GM18498 (cell line): ENCODE data around the gene FKBP4.
"Not testable (repeated sequence)": the region's sequence is repeated elsewhere in the genome, so short reads cannot be mapped to it uniquely, and the experiment has no call there.

Experiments used
- ATAC-seq: cut with Tn5 transposase; IDR thresholded peaks from one replicate; pipeline ENCODE4 v1.9.1; 2021; ENCODE audit warnings: mild to moderate bottlenecking, moderate library complexity; ENCODE audit not compliant: unreplicated experiment

FKBP4 gene

GRCh38 chr12:2794736-2795289 lies at the start of gene FKBP4:
Gene FKBP4 (plus strand): TSS chr12:2794970. CDS start chr12:2795140, 170 bp downstream.
- ATAC-seq = peak; percentile 87

DNA sequence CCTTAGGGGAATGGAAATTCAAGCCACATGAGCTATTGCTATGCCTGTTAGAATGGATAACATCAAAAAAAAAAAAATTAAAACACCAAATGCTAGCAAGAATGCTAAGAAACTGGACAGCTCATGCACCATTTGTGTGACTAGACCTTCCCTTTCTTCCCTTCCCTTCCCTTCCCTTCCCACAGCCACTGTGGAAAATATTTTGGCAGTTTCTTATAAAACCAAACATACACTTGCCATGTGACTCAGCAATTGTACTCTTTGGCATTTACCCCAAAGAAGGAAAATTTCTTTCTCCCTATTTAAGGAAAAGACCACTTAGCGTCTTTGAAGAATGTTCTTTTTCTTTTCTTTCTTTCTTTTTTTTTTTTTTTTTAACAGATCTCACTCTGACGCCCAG lies 49.1 kb upstream of the FKBP4 start:
- ATAC-seq = no peak

GRCh38 chr12:2749580-2749979 lies 45.2 kb upstream of the FKBP4 start:
- no peak for ATAC-seq

- ATAC-seq = no peak
Observed at GRCh38 chr12:2750185-2750584, 44.6 kb upstream of the FKBP4 start.

- no peak for ATAC-seq
Observed at GRCh38 chr12:2751230-2751629, 43.5 kb upstream of the FKBP4 start.

GRCh38 chr12:2751686-2752085 lies 43.1 kb upstream of the FKBP4 start:
- ATAC-seq = no peak

DNA sequence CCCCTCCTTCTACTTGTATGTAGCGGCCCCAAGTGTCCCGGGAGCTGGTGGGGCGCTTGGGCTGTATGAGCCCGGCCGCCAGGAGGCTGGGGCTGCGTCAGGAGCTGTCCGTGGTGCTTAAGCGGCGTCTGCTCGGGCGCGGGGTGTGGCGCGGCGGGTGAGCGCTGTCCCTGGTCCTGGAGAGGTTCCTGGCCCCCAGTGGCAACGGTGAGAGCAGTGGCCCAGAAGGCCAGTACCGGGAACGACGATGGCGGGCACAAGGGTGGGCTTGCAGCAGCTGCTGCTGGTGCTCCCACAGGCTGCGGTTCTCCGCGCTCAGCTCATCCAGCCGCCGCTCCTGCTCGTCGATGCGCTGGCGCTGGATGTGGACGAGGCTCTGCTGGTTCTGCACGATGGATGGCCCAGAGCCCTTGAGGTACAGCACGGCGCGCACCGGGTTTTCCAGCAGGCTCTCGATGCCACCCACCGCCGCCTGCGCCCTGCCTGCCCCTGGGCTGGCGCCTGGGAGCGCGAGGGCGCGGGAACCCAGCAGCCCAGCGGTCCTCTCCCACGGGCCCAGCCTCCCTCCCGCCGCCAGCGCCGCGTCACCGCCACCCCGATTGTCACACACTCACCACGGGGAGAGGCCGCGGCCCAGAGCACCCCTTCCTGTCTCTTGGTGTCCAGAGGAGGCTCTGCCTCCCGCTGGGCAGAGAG lies 41.9 kb upstream of the FKBP4 start:
- peak; percentile 60 for ATAC-seq

DNA sequence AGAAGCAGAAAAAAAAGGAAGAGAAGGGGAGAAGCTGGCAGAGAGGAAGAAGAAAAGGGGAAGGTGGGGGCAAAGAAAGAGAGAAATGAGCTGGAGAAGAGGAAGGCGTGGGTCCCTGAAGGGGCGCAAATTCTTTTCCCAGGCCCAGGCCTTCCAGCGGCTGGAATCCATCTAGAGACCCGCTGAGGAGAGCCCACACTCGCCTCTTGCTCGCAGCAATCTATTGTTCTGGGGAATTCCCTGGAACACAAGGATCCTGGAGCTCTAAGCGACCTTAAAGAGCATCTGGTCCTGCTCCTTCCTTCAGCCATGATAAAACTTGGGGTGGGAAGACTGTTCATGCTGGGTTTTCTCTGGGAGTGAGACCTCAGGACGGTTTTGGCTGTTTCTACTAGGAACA lies 41.2 kb upstream of the FKBP4 start:
- ATAC-seq = no peak

DNA sequence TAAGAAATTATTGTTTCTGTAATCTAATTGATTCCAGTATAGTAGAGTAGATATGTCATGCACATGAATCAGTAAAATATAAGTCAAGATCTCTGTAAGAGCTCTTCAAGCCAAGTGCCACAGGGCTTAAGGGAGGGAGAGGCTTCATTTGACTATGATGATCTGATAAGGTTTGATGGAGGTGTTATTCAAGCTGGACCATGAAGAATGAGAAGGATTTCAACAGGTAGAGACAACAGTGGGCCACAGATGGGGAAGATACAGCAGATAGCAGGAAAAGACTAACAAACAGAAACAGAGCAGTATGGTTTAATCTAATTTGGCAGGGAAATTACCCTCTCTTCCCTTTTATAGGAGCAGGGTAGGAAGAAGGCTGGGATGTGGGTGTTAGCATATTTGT lies 40.6 kb upstream of the FKBP4 start:
- no peak for ATAC-seq

DNA sequence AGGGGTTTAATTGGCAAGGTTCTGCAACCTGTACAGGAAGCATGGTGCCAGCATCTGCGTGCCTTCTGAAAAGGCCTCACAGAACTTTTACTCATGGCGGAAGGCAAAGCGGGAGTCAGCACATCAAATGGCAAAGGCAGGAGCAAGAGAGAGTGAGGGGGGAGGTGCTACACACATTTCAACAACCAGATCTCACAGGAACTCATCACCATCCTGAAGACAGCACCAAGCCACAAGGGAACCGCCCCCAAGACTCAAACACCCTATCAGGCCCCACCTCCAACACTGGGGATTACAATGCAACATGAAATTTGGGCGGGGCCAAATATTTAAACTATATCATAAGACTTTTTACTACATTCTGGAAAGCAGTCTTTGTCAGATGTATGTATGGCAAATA lies 38.0 kb upstream of the FKBP4 start:
- ATAC-seq = no peak

DNA sequence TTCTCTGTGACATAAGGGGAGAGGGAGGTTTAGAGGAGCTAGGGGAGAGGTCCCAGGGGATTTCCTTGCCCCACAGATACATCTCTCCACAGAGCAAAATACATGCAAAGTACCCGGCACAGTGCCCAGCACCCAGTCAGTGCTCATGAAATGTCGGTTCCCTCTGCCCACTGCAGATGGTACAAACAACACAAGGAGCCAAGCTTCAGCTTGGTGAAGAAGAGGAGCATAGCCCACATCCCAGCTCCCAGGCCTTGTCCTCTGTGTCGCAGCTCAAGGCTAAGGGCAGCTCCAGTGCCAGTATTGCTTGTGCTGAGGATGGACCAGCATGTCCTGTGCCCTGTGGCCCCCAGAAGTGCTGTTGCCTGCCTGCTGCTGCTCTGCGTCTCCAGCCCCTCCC lies 35.0 kb upstream of the FKBP4 start:
- no peak for ATAC-seq

DNA sequence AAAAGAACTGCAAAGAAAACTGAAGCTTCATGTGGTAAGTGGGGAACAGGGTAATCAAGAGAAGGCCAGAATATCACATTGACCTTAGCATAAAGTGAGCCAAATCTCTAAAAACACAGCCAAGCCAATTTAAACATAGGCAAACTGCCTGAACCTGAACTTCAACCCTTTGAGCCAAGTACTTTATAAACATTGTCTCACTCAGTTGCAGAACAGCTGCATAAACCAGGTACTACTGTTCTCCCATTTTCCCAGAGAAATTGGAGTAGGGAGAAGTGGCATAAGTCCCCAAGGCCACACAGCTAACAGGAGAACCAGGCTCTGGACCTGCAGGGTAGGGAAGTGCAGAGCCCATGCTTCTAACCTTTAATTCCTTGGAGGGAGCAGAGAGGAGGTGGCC lies 30.4 kb upstream of the FKBP4 start:
- no peak for ATAC-seq

DNA sequence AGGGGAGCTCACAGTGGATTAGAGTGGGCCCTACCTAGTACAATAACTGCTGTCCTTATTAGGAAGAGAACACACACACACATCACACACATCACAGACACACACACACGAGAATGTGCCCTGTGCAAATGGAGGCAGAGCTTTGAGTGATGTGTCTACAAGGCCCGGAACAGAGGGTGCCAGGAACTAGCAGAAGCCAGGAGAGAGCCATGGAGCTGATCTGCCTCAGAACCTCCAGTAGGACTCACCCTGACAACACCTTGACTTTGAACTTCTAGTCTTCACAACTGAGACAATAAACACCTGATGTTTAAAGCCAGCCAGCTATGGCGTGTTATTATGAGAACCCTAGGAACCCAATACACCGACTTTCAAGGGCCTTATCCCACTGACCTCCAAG lies 29.7 kb upstream of the FKBP4 start:
- no peak for ATAC-seq

DNA sequence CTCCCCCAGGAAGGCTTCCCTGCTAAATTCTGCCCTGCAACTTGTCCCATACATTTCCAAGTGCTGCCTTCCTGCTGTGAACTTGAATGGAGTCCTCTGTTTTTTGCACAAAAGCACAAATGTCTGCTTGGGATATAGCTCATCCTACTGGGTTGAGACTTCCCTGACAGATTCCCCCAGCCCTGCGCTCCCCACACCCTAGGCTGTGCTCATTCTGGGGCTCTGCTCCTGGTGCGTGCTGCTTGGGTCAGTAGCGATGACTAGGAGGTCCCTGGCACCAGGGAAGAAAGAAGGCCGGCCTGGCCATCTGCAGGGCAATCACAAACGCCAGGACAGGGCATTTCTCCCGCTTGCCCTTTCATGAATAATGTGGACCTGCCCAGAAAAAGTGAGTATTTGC lies 29.2 kb upstream of the FKBP4 start:
- ATAC-seq = no peak

DNA sequence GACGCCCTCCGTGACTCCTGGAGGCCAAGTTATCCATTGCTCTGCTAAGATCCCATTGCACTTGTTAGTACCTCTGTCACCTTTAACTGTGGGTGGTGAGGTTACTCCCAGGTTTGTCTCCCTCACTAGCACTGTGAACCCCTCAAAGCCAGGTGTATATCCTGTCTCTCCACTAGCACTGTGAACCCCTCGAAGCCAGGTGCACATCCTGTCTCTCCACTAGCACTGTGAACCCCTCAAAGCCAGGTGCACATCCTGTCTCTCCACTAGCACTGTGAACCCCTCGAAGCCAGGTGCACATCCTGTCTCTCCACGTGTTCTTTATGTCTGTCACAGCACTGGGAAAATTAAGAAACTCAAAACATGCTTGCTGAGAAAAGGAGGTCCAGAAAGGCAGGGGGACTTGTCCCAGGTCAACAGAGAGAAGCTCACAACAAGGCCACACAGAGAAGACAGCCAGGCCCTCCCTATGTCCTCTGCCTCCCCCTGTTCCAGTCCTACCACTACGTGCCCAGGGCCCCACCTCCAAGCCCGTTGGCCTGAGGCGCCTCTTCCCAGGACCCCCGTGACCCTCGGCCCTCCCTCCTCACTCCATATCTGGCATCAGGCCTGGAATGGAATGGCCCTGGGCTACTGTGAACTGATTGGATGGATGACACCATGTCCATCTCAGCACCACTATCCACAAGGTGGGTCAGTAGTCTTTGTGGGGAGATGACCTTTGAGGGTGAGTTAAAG lies 26.4 kb upstream of the FKBP4 start:
- ATAC-seq = no peak

GRCh38 chr12:2769866-2770533 lies 24.8 kb upstream of the FKBP4 start:
- ATAC-seq = no peak

- not testable (repeated sequence) for ATAC-seq
Observed at GRCh38 chr12:2770544-2770943, 24.2 kb upstream of the FKBP4 start.

DNA sequence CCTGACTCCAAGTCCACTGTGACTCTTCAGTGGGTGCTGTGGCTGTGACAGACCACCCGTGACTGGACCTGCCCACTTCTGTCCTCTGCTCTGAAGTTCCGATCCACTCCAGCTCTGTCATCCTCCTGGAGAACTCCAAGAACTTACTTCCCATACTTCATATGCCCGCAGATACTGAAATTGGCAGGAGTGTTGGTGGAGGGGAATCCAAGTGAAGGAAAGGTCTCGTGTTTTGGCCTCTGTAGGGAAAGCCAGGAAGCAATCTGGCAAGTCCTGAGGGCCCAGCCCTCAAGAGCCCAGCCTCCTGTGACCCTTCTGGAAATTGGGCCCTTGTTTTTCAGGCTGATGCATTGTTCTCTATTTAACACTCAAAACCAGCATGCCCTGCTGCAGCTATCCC lies 22.4 kb upstream of the FKBP4 start:
- no peak for ATAC-seq

DNA sequence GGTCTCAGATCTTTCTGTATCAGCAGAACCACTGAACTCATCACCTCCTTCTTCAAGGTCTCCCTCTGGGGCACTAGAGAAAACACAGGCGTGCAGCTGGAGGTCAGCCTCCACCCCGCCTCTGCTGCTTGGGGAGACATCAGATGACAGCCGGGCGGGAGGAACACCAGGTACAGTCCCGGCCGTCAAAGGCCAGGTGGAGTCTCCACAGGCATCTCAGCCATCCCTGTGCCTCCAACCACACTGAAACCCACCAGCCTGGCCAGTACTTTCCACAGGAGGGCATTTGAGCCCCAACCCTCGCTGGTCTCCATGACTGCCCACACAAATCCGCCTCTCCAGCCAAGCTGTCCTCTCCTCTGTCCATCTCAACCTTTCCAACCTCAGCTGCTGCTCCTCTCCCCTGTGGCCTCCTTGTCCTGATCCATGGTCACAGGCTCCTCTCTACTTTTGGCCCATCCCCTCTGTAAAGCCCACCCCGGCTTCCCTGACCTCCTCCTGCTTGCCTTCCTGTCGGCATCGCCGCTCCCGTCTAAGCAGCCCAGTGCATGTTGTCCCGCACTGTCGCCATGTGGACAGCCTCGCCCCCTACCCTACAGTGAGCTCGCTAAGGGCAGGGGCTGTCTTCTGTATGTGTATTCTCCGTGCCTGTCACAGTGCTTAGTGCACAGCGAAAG lies 21.4 kb upstream of the FKBP4 start:
- ATAC-seq = no peak

DNA sequence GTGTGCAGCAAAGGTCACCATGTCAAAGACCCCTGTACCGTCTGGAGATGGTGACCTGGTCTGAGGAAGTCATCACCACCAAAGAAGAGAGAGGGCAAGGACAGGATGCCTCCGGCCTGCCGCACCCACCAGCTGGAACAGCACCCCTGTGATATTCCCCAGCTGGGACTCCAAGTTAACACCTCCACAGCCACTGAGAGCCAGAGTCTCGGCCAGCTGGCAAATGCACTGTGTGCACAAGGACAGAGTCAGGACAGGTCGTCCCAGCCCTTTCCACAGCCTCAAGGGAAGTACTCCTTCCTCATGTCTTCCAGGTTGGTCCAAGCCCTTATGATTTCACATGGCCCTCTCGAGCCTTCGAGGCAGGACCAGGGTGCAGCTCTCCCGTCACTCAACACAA lies 19.3 kb upstream of the FKBP4 start:
- no peak for ATAC-seq

GRCh38 chr12:2776129-2776806 lies 18.5 kb upstream of the FKBP4 start:
- no peak for ATAC-seq
